ENCODE measurements around the gene TUBG2.

The TUBG2 gene

GRCh38 chr17:42687707-42688320 lies 28.7 kb downstream of the TUBG2 start:
- no peak for TF ChIP-seq CREB1 (IDR thresholded peaks at IDR 0.05; ENCODE audit: low read depth)
- TF ChIP-seq TCF12 (IDR thresholded peaks at IDR 0.05; ENCODE audit: low read depth): no peak
- no peak for TF ChIP-seq FOXM1 (IDR thresholded peaks at IDR 0.05; ENCODE audit: borderline replicate concordance, low read depth)
- no peak for TF ChIP-seq USF1 (IDR thresholded peaks at IDR 0.05)
- TF ChIP-seq ZBTB7A (IDR thresholded peaks at IDR 0.05; ENCODE audit: low read depth): no peak

- TF ChIP-seq EP300 (IDR thresholded peaks at IDR 0.05; ENCODE audit: borderline replicate concordance) (no peak), TAF1 (IDR thresholded peaks at IDR 0.05; ENCODE audit: low read depth) (no peak), FOXM1 (IDR thresholded peaks at IDR 0.05; ENCODE audit: borderline replicate concordance, low read depth) (no peak), YY1 (IDR thresholded peaks at IDR 0.05; ENCODE audit: low read depth) (no peak), TEAD4 (IDR thresholded peaks at IDR 0.05) (no peak), USF1 (IDR thresholded peaks at IDR 0.05) (no peak), REST (IDR thresholded peaks at IDR 0.05; ENCODE audit: low read depth) (no peak), MAX (IDR thresholded peaks at IDR 0.05) (no peak), CEBPB (IDR thresholded peaks at IDR 0.05) (no peak), CREB1 (IDR thresholded peaks at IDR 0.05; ENCODE audit: low read depth) (no peak), NFIC (IDR thresholded peaks at IDR 0.05) (no peak), TCF12 (IDR thresholded peaks at IDR 0.05; ENCODE audit: low read depth) (no peak), RAD21 (IDR thresholded peaks at IDR 0.05; ENCODE audit: low read depth) (no peak), ZBTB7A (IDR thresholded peaks at IDR 0.05; ENCODE audit: low read depth) (no peak), EGR1 (IDR thresholded peaks at IDR 0.05) (no peak)
Measured at GRCh38 chr17:42690596-42690995, 31.5 kb downstream of the TUBG2 start.

GRCh38 chr17:42691021-42691545 lies 32.0 kb downstream of the TUBG2 start:
- no peak for TF ChIP-seq TAF1 (IDR thresholded peaks at IDR 0.05; ENCODE audit: low read depth)
- no peak for TF ChIP-seq RAD21 (IDR thresholded peaks at IDR 0.05; ENCODE audit: low read depth)
- no peak for TF ChIP-seq FOXM1 (IDR thresholded peaks at IDR 0.05; ENCODE audit: borderline replicate concordance, low read depth)
- no peak for TF ChIP-seq ZBTB7A (IDR thresholded peaks at IDR 0.05; ENCODE audit: low read depth)
- TF ChIP-seq EP300 (IDR thresholded peaks at IDR 0.05; ENCODE audit: borderline replicate concordance): no peak
- TF ChIP-seq MAX (IDR thresholded peaks at IDR 0.05): no peak
- TF ChIP-seq TCF12 (IDR thresholded peaks at IDR 0.05; ENCODE audit: low read depth): no peak
- TF ChIP-seq USF1 (IDR thresholded peaks at IDR 0.05): no peak
- no peak for TF ChIP-seq EGR1 (IDR thresholded peaks at IDR 0.05)
- no peak for TF ChIP-seq CEBPB (IDR thresholded peaks at IDR 0.05)
- TF ChIP-seq CREB1 (IDR thresholded peaks at IDR 0.05; ENCODE audit: low read depth): no peak

GRCh38 chr17:42692489-42692888 lies 33.4 kb downstream of the TUBG2 start:
- TF ChIP-seq USF1 (IDR thresholded peaks at IDR 0.05) (no peak), TCF12 (IDR thresholded peaks at IDR 0.05; ENCODE audit: low read depth) (no peak), ZBTB7A (IDR thresholded peaks at IDR 0.05; ENCODE audit: low read depth) (no peak), TEAD4 (IDR thresholded peaks at IDR 0.05) (no peak), REST (IDR thresholded peaks at IDR 0.05; ENCODE audit: low read depth) (no peak), CEBPB (IDR thresholded peaks at IDR 0.05) (no peak), TAF1 (IDR thresholded peaks at IDR 0.05; ENCODE audit: low read depth) (no peak), NFIC (IDR thresholded peaks at IDR 0.05) (no peak), YY1 (IDR thresholded peaks at IDR 0.05; ENCODE audit: low read depth) (no peak), EGR1 (IDR thresholded peaks at IDR 0.05) (no peak), CREB1 (IDR thresholded peaks at IDR 0.05; ENCODE audit: low read depth) (no peak), RAD21 (IDR thresholded peaks at IDR 0.05; ENCODE audit: low read depth) (no peak), EP300 (IDR thresholded peaks at IDR 0.05; ENCODE audit: borderline replicate concordance) (no peak), FOXM1 (IDR thresholded peaks at IDR 0.05; ENCODE audit: borderline replicate concordance, low read depth) (no peak)

GRCh38 chr17:42694524-42694923 lies 35.4 kb downstream of the TUBG2 start:
- no peak for TF ChIP-seq TAF1 (IDR thresholded peaks at IDR 0.05; ENCODE audit: low read depth)
